HCT116 (cell line): ENCODE data around the gene TMEM131. TPM values are rescaled to one million over a fixed set of nuclear protein-coding genes. Genes with fewer than 3 reads are reported as not detected.

Experiments used
- ATAC-seq: fragments of 200-7000 bp; cut with Tn5 transposase; 2 replicates; pipeline ENCODE4 v1.9.1; 2020; ENCODE audit warnings: mild to moderate bottlenecking, moderate library complexity
- BruUV-seq: library from RNA; stranded (reverse); fragments of 400-500 nt; replicated peaks from 2 replicates; lab custom pipeline; 2021; lab: Mats Ljungman, UMichigan
- CTCF ChIA-PET: fragments of 300-600 bp; sonication (Branson Sonifier 250); formaldehyde crosslinking; loops from one replicate; lab custom pipeline; 2021; ENCODE audit warnings: antibody characterized with exemption; lab: Charles Lee
- POLR2A ChIA-PET: fragments of 300-600, 350-600 bp; sonication (Branson Sonifier 250); formaldehyde crosslinking; loops from one replicate; lab custom pipeline; 2021; ENCODE audit warnings: antibody characterized with exemption; lab: Charles Lee
- RAD21 ChIA-PET, 2 experiments: fragments of 300-600 bp; sonication (Branson Sonifier 250); formaldehyde crosslinking; loops; one replicate each; lab custom pipeline; 2023; ENCODE audit warnings: low total read pairs in 2 of 2; ENCODE audit not compliant: uncharacterized antibody in 2 of 2, unreplicated experiment in 2 of 2, low non-redundant PET in 1 of 2; lab: Charles Lee
- DNase-seq: peaks from one replicate; pipeline ENCODE4 v3.0.0-alpha.2; 2010; ENCODE audit warnings: low read depth, low spot score
- H2AFZ ChIP-seq: fragments of 200-600 bp; shearing (Covaris generic), sonication (generic); 2 replicates; pipeline ENCODE4 v1.6.1; 2017; ENCODE audit warnings: low read depth, mixed run types, mixed read lengths, antibody characterized with exemption, low read length; ENCODE audit not compliant: poor library complexity, severe bottlenecking
- H3K27ac ChIP-seq: 2 replicates; pipeline ENCODE4 v1.5.1; 2012; ENCODE audit warnings: low read depth, low read length
- H3K27me3 ChIP-seq: fragments of 200-600 bp; sonication (generic); 2 replicates; pipeline ENCODE4 v1.6.1; 2016; ENCODE audit warnings: mixed run types, low read length, mixed read lengths; ENCODE audit not compliant: insufficient read depth
- H3K36me3 ChIP-seq, 2 experiments: fragments of 200-500 bp in 1 of 2; fragments of 200-600 bp in 1 of 2; sonication (Bioruptor generic) in 1 of 2; sonication (generic) in 1 of 2; 2 replicates each; pipeline versions ENCODE4 v1.5.1 to v1.6.1; 2014 to 2016; ENCODE audit warnings: low read length in 2 of 2, inconsistent platforms in 1 of 2, mixed read lengths in 1 of 2, mixed run types in 1 of 2; ENCODE audit not compliant: insufficient read depth in 2 of 2, control insufficient read depth in 1 of 2
- H3K4me1 ChIP-seq, 2 experiments: fragments of 200-600 bp in 1 of 2; sonication (generic) in 1 of 2; 2 replicates each; pipeline versions ENCODE4 v1.5.1 to v1.6.1; 2012 to 2017; ENCODE audit warnings: low read length in 2 of 2, inconsistent platforms in 1 of 2, mild to moderate bottlenecking in 1 of 2, mixed read lengths in 1 of 2, mixed run types in 1 of 2, moderate library complexity in 1 of 2; ENCODE audit not compliant: insufficient read depth in 2 of 2, control insufficient read depth in 1 of 2
- H3K4me2 ChIP-seq: fragments of 200-600 bp; sonication (generic); 2 replicates; pipeline ENCODE4 v1.6.1; 2017; ENCODE audit warnings: mixed run types, low read length, mixed read lengths
- H3K4me3 ChIP-seq, 2 experiments: fragments of 200-600 bp in 1 of 2; sonication (generic) in 1 of 2; replicated peaks in 1 of 2; 2 replicates each; pipeline ENCODE4 v1.5.1; 2011 to 2016; ENCODE audit warnings: low read length in 2 of 2, control low read depth in 1 of 2, low read depth in 1 of 2, mild to moderate bottlenecking in 1 of 2, mixed read lengths in 1 of 2, mixed run types in 1 of 2
- H3K79me2 ChIP-seq: fragments of 200-600 bp; sonication (generic); 2 replicates; pipeline ENCODE4 v1.6.1; 2017; ENCODE audit warnings: mild to moderate bottlenecking, mixed run types, low read length, moderate library complexity, mixed read lengths; ENCODE audit not compliant: insufficient read depth
- H3K9ac ChIP-seq: fragments of 200-600 bp; sonication (generic); 2 replicates; pipeline ENCODE4 v1.6.1; 2016; ENCODE audit warnings: low read length, mixed read lengths
- H3K9me2 ChIP-seq: fragments of 200-600 bp; sonication (generic), shearing (Covaris generic); 2 replicates; pipeline ENCODE4 v1.6.1; 2017; ENCODE audit warnings: mixed run types, mild to moderate bottlenecking, moderate library complexity; ENCODE audit not compliant: insufficient read depth
- H3K9me3 ChIP-seq, 2 experiments: fragments of 200-500 bp in 1 of 2; fragments of 200-600 bp in 1 of 2; sonication (Bioruptor generic) in 1 of 2; sonication (generic) in 1 of 2; 2 replicates each; pipeline ENCODE4 v1.6.1; 2014 to 2017; ENCODE audit warnings: low read length in 2 of 2, mixed read lengths in 2 of 2, inconsistent platforms in 1 of 2, low read depth in 1 of 2, mild to moderate bottlenecking in 1 of 2, mixed run types in 1 of 2, moderate library complexity in 1 of 2; ENCODE audit not compliant: control insufficient read depth in 1 of 2, insufficient read depth in 1 of 2
- H4K20me1 ChIP-seq: fragments of 200-600 bp; sonication (generic), shearing (Covaris generic); 2 replicates; pipeline ENCODE4 v1.6.1; 2017; ENCODE audit warnings: mixed run types, mild to moderate bottlenecking, moderate library complexity; ENCODE audit not compliant: insufficient read depth
- ATF3 ChIP-seq: IDR thresholded peaks from 2 replicates; pipeline ENCODE4 v1.6.1; 2012
- CBX3 ChIP-seq: IDR thresholded peaks from 2 replicates; pipeline ENCODE4 v1.6.1; 2012; ENCODE audit warnings: low read depth
- EGR1 ChIP-seq: IDR thresholded peaks from 2 replicates; pipeline ENCODE4 v1.6.1; 2012; ENCODE audit warnings: low read depth
- ELF1 ChIP-seq: IDR thresholded peaks from 2 replicates; pipeline ENCODE4 v1.6.1; 2012; ENCODE audit warnings: low read depth, borderline replicate concordance
- EZH2 ChIP-seq: fragments of 200-600 bp; sonication (generic); IDR thresholded peaks from 2 replicates; pipeline ENCODE4 v1.6.1; 2017; ENCODE audit warnings: antibody characterized with exemption, mixed run types
- FOSL1 ChIP-seq: IDR thresholded peaks from 2 replicates; pipeline ENCODE4 v1.6.1; 2012; ENCODE audit warnings: low read depth
- JUND ChIP-seq: IDR thresholded peaks from 2 replicates; pipeline ENCODE4 v1.6.1; 2012
- RAD21 ChIP-seq: IDR thresholded peaks from 2 replicates; pipeline ENCODE4 v1.6.1; 2012; ENCODE audit warnings: low read depth, mild to moderate bottlenecking
- REST ChIP-seq: IDR thresholded peaks from 2 replicates; pipeline ENCODE4 v1.6.1; 2012; ENCODE audit warnings: low read depth
- SP1 ChIP-seq: IDR thresholded peaks from 2 replicates; pipeline ENCODE4 v1.6.1; 2012; ENCODE audit warnings: low read depth
- TCF7L2 ChIP-seq: IDR thresholded peaks from 2 replicates; pipeline ENCODE4 v1.7.0; 2011; ENCODE audit warnings: borderline replicate concordance, inconsistent platforms; ENCODE audit not compliant: insufficient read depth, insufficient read length; ENCODE audit errors: extremely low read depth
- YY1 ChIP-seq: IDR thresholded peaks from 2 replicates; pipeline ENCODE4 v1.6.1; 2011; ENCODE audit warnings: low read length, low read depth, moderate library complexity, mild to moderate bottlenecking; ENCODE audit not compliant: insufficient replicate concordance; ENCODE audit errors: extremely low read depth
- ZBTB33 ChIP-seq: IDR thresholded peaks from 2 replicates; pipeline ENCODE4 v1.6.1; 2011; ENCODE audit warnings: mild to moderate bottlenecking, low read length, moderate library complexity; ENCODE audit not compliant: insufficient replicate concordance; ENCODE audit errors: extremely low read depth
- ZNF274 ChIP-seq: fragments of 200-500 bp; sonication (Bioruptor generic); IDR thresholded peaks from 2 replicates; pipeline ENCODE4 v1.6.1; 2014; ENCODE audit warnings: mild to moderate bottlenecking, low read depth, low read length, inconsistent platforms
- intact Hi-C: fragments of 100-400 bp; cut with micrococcal nuclease; formaldehyde crosslinking; loops from 2 replicates; pipeline ENCODE4 v1.10.0; 2022
- total RNA-seq: library from RNA; stranded (reverse); gene quantifications from one replicate; pipeline ENCODE4 v1.2.1, GENCODE V29; 2021; ENCODE audit not compliant: unreplicated experiment
- TF ChIP-seq, protein P1 (sequence below), 3 experiments: fragments of 200-600 bp in 1 of 3; sonication (generic) in 1 of 3; IDR thresholded peaks in 2 of 3; conservative IDR thresholded peaks in 1 of 3; 2 replicates each; pipeline ENCODE4 v1.5.1; 2012 to 2017; ENCODE audit warnings: low read depth in 2 of 3, low read length in 2 of 3, antibody characterized with exemption in 1 of 3, borderline replicate concordance in 1 of 3, control low read depth in 1 of 3, mild to moderate bottlenecking in 1 of 3, mixed read lengths in 1 of 3, mixed run types in 1 of 3, moderate library complexity in 1 of 3; ENCODE audit not compliant: insufficient read depth in 1 of 3

The TMEM131 gene
- total RNA-seq, 1 experiment from 2014 or later: 51.5 TPM

DNA sequence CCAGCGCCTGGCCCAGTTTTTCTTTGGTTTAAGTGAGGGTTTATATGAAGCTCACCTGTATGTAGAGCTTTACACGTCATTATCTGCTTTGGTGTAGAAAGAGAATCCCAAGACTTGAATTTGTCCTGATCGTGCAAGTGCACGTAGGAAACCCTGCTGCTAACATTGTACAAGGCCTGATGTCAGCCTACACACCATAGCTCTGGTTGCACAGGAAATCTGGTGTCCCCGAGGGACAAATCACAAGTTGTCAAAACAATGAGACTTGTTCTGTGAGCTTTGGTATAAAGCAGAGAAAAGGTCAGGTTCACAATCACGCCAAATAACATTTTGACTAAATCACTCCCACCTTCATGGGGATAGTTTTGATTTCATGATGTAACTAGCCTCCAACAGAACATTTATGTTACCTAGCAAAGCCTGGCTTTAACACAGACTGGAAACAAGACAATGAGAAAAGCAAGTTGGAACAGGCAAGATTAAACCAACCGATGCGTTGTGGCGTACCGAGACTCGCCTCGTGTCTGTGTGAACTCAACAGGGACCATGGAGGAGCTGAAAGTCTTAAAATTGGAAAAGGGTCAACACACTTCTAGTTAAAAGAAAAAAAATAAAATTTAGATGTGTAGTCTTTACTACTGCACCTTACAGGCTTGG lies 240.9 kb downstream of the TMEM131 start:
- BruUV-seq: no TSS peak
- Histone ChIP-seq H3K79me2 (no peaks in the 10 kb centered on the region), H2AFZ (no peak overlapping the region), H3K4me3 (no peak overlapping the region), H3K4me2 (no peak overlapping the region), H3K9me2 (no peaks in the 10 kb centered on the region), H3K4me1 (peaks cover 0 to 10% of the 10 kb centered on the region in 2 experiments; a peak in 1 of 4 replicates), H3K9ac (no peak overlapping the region), H3K36me3 (peaks cover 7 to 10% of the 10 kb centered on the region in 2 experiments; a peak in 1 of 4 replicates), H3K27me3 (no peaks in the 10 kb centered on the region), H3K9me3 (no peaks in the 10 kb centered on the region), H3K27ac (no peak overlapping the region), H4K20me1 (no peaks in the 10 kb centered on the region)
- ChIA-PET CTCF (no interaction called here), RAD21 (no interaction called here), POLR2A (no interaction called here)
- intact Hi-C loops: no loop called here
- DNase-seq (no peak), ATAC-seq (no peak)
- TF ChIP-seq JUND (no peak), YY1 (no peak), EZH2 (no peak), ZNF274 (no peak), ZBTB33 (no peak), EGR1 (no peak), RAD21 (no peak), FOSL1 (no peak), SP1 (no peak), ATF3 (no peak), ELF1 (no peak), TCF7L2 (no peak), CBX3 (no peak), REST (no peak)
- TF ChIP-seq, protein P1, sequence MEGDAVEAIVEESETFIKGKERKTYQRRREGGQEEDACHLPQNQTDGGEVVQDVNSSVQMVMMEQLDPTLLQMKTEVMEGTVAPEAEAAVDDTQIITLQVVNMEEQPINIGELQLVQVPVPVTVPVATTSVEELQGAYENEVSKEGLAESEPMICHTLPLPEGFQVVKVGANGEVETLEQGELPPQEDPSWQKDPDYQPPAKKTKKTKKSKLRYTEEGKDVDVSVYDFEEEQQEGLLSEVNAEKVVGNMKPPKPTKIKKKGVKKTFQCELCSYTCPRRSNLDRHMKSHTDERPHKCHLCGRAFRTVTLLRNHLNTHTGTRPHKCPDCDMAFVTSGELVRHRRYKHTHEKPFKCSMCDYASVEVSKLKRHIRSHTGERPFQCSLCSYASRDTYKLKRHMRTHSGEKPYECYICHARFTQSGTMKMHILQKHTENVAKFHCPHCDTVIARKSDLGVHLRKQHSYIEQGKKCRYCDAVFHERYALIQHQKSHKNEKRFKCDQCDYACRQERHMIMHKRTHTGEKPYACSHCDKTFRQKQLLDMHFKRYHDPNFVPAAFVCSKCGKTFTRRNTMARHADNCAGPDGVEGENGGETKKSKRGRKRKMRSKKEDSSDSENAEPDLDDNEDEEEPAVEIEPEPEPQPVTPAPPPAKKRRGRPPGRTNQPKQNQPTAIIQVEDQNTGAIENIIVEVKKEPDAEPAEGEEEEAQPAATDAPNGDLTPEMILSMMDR (IDR thresholded peaks at IDR 0.05 in 2 of 3, conservative IDR thresholded peaks at IDR 0.05 in 1 of 3; ENCODE audit: borderline replicate concordance in 1 of 3, insufficient read depth in 1 of 3, low read depth in 2 of 3, low read length in 2 of 3): no peak
